Nephron (organoid): ENCODE results near the gene KDM4E.
"Not testable (repeated sequence)": the region's sequence is repeated elsewhere in the genome, so short reads cannot be mapped to it uniquely, and the experiment has no call there.

Experiments used
- H3K27ac Mint-ChIP-seq, 3 experiments: 2 replicates each; pipeline ENCODE4 v1.8.0; 2020; ENCODE audit warnings: mixed read lengths in 3 of 3, mild to moderate bottlenecking in 2 of 3, moderate library complexity in 1 of 3
- H3K27me3 Mint-ChIP-seq: 2 replicates; pipeline ENCODE4 v1.8.0; 2021; ENCODE audit warnings: low read depth, mild to moderate bottlenecking, moderate library complexity, mixed read lengths
- H3K36me3 Mint-ChIP-seq: 2 replicates; pipeline ENCODE4 v1.8.0; 2020; ENCODE audit warnings: low read depth, mixed read lengths
- H3K4me1 Mint-ChIP-seq: 2 replicates; pipeline ENCODE4 v1.8.0; 2020; ENCODE audit warnings: mixed read lengths
- H3K4me3 Mint-ChIP-seq, 3 experiments: 2 replicates each; pipeline ENCODE4 v1.8.0; 2020; ENCODE audit warnings: mild to moderate bottlenecking in 3 of 3, mixed read lengths in 3 of 3, moderate library complexity in 2 of 3
- H3K9me3 Mint-ChIP-seq: 2 replicates; pipeline ENCODE4 v1.8.0; 2020; ENCODE audit warnings: mixed read lengths
- TF ChIP-seq, protein P1 (sequence below), 3 experiments: fragments of 200-600 bp; sonication (generic); IDR thresholded peaks; one replicate each; pipeline ENCODE4 v1.5.0; 2021; ENCODE audit warnings: antibody characterized with exemption in 3 of 3; ENCODE audit not compliant: unreplicated experiment in 3 of 3

The KDM4E gene

DNA sequence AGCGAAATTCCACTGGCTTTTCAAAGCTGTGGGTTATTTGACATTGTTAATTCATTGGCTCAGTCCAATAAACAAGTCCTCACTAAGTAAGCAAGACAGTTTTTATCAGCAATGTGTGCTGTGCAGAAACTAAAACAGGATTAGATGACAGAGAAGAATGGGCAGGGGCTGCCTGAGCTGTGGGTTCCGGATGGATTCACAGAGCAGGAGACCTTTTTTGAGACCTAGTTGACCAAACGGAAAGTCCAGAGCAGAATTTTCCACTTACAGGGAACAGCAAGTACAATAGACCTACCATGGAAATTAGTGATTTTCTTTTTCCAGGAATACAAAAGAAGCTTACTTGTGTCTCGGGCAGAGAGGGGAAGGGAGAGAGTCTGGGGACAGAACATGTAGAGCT lies 19.0 kb downstream of the KDM4E start:
- TF ChIP-seq, protein P1, sequence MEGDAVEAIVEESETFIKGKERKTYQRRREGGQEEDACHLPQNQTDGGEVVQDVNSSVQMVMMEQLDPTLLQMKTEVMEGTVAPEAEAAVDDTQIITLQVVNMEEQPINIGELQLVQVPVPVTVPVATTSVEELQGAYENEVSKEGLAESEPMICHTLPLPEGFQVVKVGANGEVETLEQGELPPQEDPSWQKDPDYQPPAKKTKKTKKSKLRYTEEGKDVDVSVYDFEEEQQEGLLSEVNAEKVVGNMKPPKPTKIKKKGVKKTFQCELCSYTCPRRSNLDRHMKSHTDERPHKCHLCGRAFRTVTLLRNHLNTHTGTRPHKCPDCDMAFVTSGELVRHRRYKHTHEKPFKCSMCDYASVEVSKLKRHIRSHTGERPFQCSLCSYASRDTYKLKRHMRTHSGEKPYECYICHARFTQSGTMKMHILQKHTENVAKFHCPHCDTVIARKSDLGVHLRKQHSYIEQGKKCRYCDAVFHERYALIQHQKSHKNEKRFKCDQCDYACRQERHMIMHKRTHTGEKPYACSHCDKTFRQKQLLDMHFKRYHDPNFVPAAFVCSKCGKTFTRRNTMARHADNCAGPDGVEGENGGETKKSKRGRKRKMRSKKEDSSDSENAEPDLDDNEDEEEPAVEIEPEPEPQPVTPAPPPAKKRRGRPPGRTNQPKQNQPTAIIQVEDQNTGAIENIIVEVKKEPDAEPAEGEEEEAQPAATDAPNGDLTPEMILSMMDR (IDR thresholded peaks at IDR 0.05; ENCODE audit: unreplicated experiment in 3 of 3), result no peak
- no peak overlapping the region for H3K4me3 Mint-ChIP-seq
- no peaks in the 10 kb centered on the region for H3K4me1 Mint-ChIP-seq
- H3K27me3 Mint-ChIP-seq, result peaks cover 12% of the 10 kb centered on the region
- H3K36me3 Mint-ChIP-seq, result no peaks in the 10 kb centered on the region
- H3K9me3 Mint-ChIP-seq, result no peaks in the 10 kb centered on the region
- no peak overlapping the region for H3K27ac Mint-ChIP-seq

DNA sequence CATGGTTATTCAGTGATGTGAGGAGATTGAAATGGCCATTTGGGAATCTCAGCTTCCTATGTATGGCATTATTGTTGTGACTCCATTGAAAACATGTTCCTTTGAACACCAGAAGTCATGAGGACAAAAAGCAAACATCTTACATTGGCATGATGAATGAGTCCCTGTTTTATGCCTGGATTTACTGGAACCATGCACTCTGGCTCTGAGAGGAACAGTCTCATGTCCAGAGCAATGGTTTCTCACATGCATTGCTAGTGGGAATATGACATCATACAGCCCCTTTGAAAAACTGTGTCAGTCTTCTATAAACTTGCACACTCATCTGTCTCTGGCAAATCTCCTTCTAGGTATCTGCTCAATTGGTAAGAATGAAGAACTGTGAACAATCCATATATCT lies 20.8 kb downstream of the KDM4E start:
- Mint-ChIP-seq H3K4me1 (no peaks in the 10 kb centered on the region), H3K9me3 (no peaks in the 10 kb centered on the region), H3K27ac (no peak overlapping the region), H3K36me3 (no peaks in the 10 kb centered on the region), H3K4me3 (no peak overlapping the region), H3K27me3 (peaks cover 12% of the 10 kb centered on the region)
- TF ChIP-seq, protein P1 (IDR thresholded peaks at IDR 0.05; ENCODE audit: unreplicated experiment in 3 of 3), result no peak

DNA sequence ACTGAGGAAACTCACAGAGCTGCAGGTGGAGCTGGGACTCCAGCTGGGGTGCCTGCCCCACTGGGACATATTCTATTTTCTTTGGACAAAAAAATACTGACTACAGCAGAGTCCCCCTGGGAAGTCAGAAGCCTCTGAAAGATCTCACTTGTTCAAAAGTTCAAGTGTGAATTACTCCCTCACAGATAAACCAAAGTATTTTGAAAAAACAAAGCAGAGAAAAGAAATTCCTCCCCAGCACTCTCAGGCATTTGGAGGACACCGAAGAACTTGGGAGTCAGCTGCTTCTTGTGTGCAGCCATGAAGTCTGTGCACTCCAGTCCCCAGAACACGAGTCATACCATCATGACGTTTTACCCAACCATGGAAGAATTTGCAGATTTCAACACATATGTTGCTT lies 24.1 kb downstream of the KDM4E start, which contains the start of gene KDM4F:
Gene KDM4F, plus strand, starts transcription at position 301 of the 400 bp plus-strand sequence.
- Mint-ChIP-seq H3K27ac (peak within 1 kb of the TSS in 1 of 3 experiments; percentile 46), H3K27me3 (peaks cover 17% of the 10 kb centered on the region)
- H3K4me3 Mint-ChIP-seq, H3K4me1 Mint-ChIP-seq, H3K9me3 Mint-ChIP-seq, H3K36me3 Mint-ChIP-seq: not testable (repeated sequence)

DNA sequence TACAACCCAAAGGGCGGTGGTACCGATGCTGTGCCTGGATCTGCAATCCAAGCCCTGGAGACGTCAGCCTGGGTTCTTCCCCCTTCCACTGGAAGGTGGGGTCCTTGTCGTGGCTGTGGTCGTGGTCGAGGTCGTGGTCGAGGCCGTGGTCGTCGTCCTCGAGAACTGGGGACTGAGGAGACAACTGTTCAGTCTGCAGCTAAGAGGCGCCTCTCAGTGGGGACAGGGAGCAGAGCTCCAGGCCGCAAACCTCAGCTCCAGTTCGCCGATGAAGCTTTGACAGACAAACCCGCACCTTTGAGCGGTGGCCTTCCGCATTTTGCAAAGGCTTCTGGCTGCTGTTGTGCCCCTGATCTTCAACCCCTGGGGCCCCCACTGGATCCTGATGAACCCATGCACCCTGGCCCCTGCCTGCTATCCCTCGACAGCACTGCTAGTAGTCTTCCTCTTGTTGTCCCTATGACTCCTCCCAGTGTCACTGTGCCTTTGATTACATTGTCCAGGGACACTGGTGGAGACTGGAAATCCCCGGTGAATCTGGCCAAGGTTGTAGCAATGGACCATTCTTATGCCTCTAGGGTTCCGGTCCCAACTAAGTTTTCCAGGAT lies 25.6 kb downstream of the KDM4E start:
- Mint-ChIP-seq H3K36me3 (no peaks in the 10 kb centered on the region), H3K27ac (no peak overlapping the region), H3K27me3 (peaks cover 15% of the 10 kb centered on the region), H3K4me1 (no peaks in the 10 kb centered on the region), H3K4me3 (no peak overlapping the region), H3K9me3 (peaks cover 4% of the 10 kb centered on the region)
- TF ChIP-seq, protein P1 (IDR thresholded peaks at IDR 0.05; ENCODE audit: unreplicated experiment in 3 of 3), result no peak

DNA sequence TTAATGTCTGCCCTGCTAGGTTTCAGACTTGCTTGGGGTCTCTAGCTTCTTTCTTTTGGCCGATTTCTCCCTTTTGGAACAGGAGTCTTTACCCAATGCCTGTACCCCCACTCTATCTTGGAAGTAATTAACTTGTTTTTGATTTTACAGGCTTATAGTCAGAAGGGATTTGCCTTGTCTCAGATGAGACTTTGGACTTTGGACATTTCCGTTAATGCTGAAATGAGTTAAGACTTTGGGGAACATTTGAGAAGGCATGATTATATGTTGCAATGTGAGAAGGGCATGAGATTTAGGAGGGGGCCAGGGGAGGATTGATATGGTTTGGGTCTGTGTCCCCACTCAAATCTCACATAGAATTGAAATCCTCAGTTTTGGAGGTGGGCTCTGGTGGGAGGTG lies 29.3 kb downstream of the KDM4E start:
- H3K4me3 Mint-ChIP-seq, result no peak overlapping the region
- TF ChIP-seq, protein P1 (IDR thresholded peaks at IDR 0.05; ENCODE audit: unreplicated experiment in 3 of 3), result no peak
- no peak overlapping the region for H3K27ac Mint-ChIP-seq
- peaks cover 4% of the 10 kb centered on the region for H3K9me3 Mint-ChIP-seq
- H3K36me3 Mint-ChIP-seq, result no peaks in the 10 kb centered on the region
- H3K4me1 Mint-ChIP-seq, result no peaks in the 10 kb centered on the region
- H3K27me3 Mint-ChIP-seq, result peaks cover 15% of the 10 kb centered on the region

DNA sequence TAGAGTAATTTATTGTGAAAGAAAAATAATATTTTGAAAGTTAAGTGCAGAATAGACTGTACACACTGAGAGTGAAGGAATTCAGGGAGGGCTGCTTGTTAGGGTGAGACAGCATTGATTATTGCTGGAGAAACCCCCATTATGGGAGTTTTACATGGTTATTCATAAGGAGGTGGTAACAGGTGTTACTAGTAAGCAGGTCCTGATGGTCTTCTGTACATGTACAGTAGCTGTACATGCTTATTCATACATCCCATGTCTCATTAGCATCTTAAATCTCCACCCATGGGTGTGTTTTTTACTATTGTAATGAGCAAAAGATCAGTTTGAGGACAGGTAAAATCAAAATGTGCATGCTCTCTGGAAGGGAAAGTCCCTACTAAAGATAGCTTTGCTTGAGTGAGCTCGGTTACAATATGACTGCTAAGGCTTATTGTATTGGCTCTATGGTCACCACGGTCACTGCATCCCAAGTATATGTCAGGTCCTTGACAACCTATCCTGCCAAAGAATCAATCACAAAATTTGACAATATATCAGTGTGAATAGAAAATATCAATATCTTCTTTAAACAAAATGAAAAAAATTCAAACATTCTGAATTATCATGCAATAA lies 30.3 kb downstream of the KDM4E start:
- TF ChIP-seq, protein P1 (IDR thresholded peaks at IDR 0.05; ENCODE audit: unreplicated experiment in 3 of 3), result no peak
- H3K36me3 Mint-ChIP-seq, result no peaks in the 10 kb centered on the region
- H3K4me3 Mint-ChIP-seq, result no peak overlapping the region
- H3K27ac Mint-ChIP-seq, result no peak overlapping the region
- H3K9me3 Mint-ChIP-seq, result peaks cover 4% of the 10 kb centered on the region
- H3K4me1 Mint-ChIP-seq, result no peaks in the 10 kb centered on the region
- peaks cover 15% of the 10 kb centered on the region for H3K27me3 Mint-ChIP-seq
